Vagina (tissue), 2 donors: ENCODE results near the gene NRL. TPM values are rescaled to one million over a fixed set of nuclear protein-coding genes. Genes with fewer than 3 reads are reported as not detected.

Experiments used
- DNase-seq, 2 donors: peaks; one replicate each; pipeline ENCODE4 v3.0.0-alpha.2; 2017; ENCODE audit errors: extremely low spot score in 2 of 2
- H3K27ac ChIP-seq: fragments of 200-600 bp; sonication (generic); one replicate; pipeline ENCODE4 v1.5.1; 2019
- H3K27me3 ChIP-seq: fragments of 200-600 bp; sonication (generic); one replicate; pipeline ENCODE4 v1.5.1; 2019
- H3K36me3 ChIP-seq, 2 donors: fragments of 200-600 bp; sonication (generic); one replicate each; pipeline ENCODE4 v1.5.1; 2017 to 2019
- H3K4me1 ChIP-seq: fragments of 200-600 bp; sonication (generic); one replicate; pipeline ENCODE4 v1.5.1; 2019
- H3K4me3 ChIP-seq, 2 donors: fragments of 200-600 bp; sonication (generic); 1 replicate in 1 of 2; 2 replicates in 1 of 2; pipeline ENCODE4 v1.5.1; 2016 to 2019
- H3K9me3 ChIP-seq: fragments of 200-600 bp; sonication (generic); one replicate; pipeline ENCODE4 v1.5.1; 2019
- POLR2A ChIP-seq, 2 donors: fragments of 450-650 bp; IDR thresholded peaks; one replicate each; pipeline ENCODE4 v1.6.1; 2017; ENCODE audit warnings: antibody characterized with exemption in 2 of 2, mild to moderate bottlenecking in 2 of 2, moderate library complexity in 2 of 2
- POLR2AphosphoS5 ChIP-seq, 2 donors: sonication (generic); formaldehyde crosslinking; IDR thresholded peaks; one replicate each; pipeline ENCODE4 v1.9.0; 2017; ENCODE audit warnings: antibody characterized with exemption in 2 of 2, mild to moderate bottlenecking in 2 of 2, low read depth in 1 of 2; ENCODE audit not compliant: insufficient read depth in 1 of 2
- intact Hi-C: fragments of 100-400 bp; cut with DNase I; formaldehyde crosslinking; loops from one replicate; pipeline ENCODE4 v1.15.1; 2023
- total RNA-seq: library from RNA; depleted of rRNA; stranded (reverse); fragments of >200 nt; gene quantifications from one replicate; pipeline ENCODE4 v1.2.3, GENCODE V29; 2016
- TF ChIP-seq, protein P1 (sequence below), 3 experiments: fragments of 450-650 bp in 2 of 3; fragments of 200-600 bp in 1 of 3; sonication (generic) in 1 of 3; IDR thresholded peaks; one replicate each; pipeline ENCODE4 v1.5.1; 2017 to 2019; ENCODE audit warnings: antibody characterized with exemption in 3 of 3, mild to moderate bottlenecking in 2 of 3, moderate library complexity in 2 of 3

NRL gene
- total RNA-seq, 1 donor from 2014 or later = 1.2 TPM

DNA sequence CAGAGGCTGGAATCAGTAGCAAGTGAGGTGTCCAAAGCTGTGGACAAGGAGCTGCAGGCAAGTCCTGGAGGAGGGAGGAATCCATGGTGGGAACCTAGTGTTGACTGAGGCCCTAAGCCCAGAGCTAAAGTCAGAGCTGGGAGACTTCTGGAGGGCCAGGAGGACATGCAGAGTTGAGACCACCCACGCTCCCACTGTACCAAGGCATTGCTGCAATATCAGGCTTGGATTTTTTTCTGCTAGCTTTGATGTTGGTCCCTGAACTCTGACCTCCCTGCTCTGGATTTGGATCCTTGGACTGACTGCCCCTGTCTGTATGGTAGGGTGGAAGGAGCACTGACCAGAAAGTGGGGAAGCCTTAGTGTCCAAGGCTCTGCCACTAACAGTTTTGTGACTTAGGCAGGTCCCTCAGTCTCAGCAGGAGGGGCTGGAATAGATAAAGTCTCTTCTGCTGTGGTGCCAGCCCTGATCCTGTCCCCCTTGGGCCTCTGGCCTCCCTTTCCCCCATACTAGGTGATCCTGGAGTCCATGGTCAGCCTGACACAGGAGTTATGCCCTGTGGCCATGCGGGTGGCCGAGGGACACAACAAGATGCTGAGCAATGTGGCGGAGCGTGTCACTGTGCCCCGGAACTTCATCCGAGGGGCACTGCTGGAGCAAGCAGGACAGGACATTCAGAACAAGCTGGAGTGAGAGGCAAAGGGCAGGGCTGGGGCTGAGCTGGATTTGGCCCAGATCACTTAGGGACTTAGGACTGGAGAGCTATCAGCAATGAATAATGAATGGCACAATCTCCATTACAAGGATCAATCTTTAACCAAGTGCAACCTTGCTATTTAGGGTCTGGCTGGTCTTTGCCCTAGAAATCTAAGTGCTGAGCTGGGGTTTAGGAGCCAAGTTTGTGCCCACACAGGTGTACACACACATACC lies 53.5 kb downstream of the NRL start:
- intact Hi-C loops = no loop called here
- DNase-seq = no peak
- TF ChIP-seq POLR2A (IDR thresholded peaks at IDR 0.05) (no peak), POLR2AphosphoS5 (IDR thresholded peaks at IDR 0.05; ENCODE audit: insufficient read depth in 1 of 2, low read depth in 1 of 2) (no peak)
- TF ChIP-seq, protein P1, sequence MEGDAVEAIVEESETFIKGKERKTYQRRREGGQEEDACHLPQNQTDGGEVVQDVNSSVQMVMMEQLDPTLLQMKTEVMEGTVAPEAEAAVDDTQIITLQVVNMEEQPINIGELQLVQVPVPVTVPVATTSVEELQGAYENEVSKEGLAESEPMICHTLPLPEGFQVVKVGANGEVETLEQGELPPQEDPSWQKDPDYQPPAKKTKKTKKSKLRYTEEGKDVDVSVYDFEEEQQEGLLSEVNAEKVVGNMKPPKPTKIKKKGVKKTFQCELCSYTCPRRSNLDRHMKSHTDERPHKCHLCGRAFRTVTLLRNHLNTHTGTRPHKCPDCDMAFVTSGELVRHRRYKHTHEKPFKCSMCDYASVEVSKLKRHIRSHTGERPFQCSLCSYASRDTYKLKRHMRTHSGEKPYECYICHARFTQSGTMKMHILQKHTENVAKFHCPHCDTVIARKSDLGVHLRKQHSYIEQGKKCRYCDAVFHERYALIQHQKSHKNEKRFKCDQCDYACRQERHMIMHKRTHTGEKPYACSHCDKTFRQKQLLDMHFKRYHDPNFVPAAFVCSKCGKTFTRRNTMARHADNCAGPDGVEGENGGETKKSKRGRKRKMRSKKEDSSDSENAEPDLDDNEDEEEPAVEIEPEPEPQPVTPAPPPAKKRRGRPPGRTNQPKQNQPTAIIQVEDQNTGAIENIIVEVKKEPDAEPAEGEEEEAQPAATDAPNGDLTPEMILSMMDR (IDR thresholded peaks at IDR 0.05) = no peak
- Histone ChIP-seq H3K36me3 (no peaks in the 10 kb centered on the region), H3K4me1 (no peaks in the 10 kb centered on the region), H3K27me3 (no peaks in the 10 kb centered on the region), H3K27ac (no peak overlapping the region), H3K4me3 (no peak overlapping the region), H3K9me3 (no peaks in the 10 kb centered on the region)

DNA sequence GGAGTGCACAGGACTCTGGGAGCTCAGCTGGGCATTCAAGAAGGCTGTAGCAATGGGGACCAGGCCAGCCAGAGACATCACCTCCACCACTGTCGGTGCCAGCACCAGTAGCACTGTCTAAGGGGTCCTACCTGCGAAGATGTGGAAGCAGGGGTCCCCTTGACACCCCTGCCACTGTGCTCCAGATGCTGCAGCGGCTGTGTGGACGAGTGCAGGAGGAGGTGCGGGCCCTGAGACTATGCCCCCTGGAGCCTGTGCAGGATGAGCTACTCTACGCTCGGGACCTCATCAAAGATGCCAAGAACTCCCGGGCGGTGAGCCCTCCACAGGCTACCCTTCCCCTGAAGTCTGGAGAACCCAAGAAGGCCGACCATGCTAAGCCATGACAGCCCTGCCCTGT lies 54.3 kb downstream of the NRL start:
- Histone ChIP-seq H3K9me3 (no peaks in the 10 kb centered on the region), H3K27me3 (no peaks in the 10 kb centered on the region), H3K36me3 (no peaks in the 10 kb centered on the region), H3K27ac (no peak overlapping the region), H3K4me1 (no peaks in the 10 kb centered on the region), H3K4me3 (no peak overlapping the region)
- intact Hi-C loops = no loop called here
- DNase-seq = no peak
- TF ChIP-seq POLR2A (IDR thresholded peaks at IDR 0.05) = no peak
- TF ChIP-seq POLR2AphosphoS5 (IDR thresholded peaks at IDR 0.05; ENCODE audit: insufficient read depth in 1 of 2, low read depth in 1 of 2) = no peak
- TF ChIP-seq, protein P1 (IDR thresholded peaks at IDR 0.05) = no peak

GRCh38 chr14:24059841-24060388 lies 54.8 kb downstream of the NRL start:
- Histone ChIP-seq H3K27me3 (no peaks in the 10 kb centered on the region), H3K4me1 (no peaks in the 10 kb centered on the region), H3K4me3 (no peak overlapping the region), H3K36me3 (no peaks in the 10 kb centered on the region), H3K27ac (no peak overlapping the region), H3K9me3 (no peaks in the 10 kb centered on the region)
- TF ChIP-seq POLR2AphosphoS5 (IDR thresholded peaks at IDR 0.05; ENCODE audit: insufficient read depth in 1 of 2, low read depth in 1 of 2) = no peak
- TF ChIP-seq POLR2A (IDR thresholded peaks at IDR 0.05) = no peak
- TF ChIP-seq, protein P1 (IDR thresholded peaks at IDR 0.05) = no peak
- intact Hi-C loops = loop anchor here (5.0 kb wide), 1 partner anchor 42 kb away; no protein-coding TSS in a partner anchor
- DNase-seq = no peak

GRCh38 chr14:24058951-24059475 lies 55.7 kb downstream of the NRL start:
- no peaks in the 10 kb centered on the region for H3K9me3 ChIP-seq
- H3K27me3 ChIP-seq = no peaks in the 10 kb centered on the region
- no peak overlapping the region for H3K27ac ChIP-seq
- TF ChIP-seq POLR2A (IDR thresholded peaks at IDR 0.05) = no peak
- TF ChIP-seq, protein P1 (IDR thresholded peaks at IDR 0.05) = no peak
- TF ChIP-seq POLR2AphosphoS5 (IDR thresholded peaks at IDR 0.05; ENCODE audit: insufficient read depth in 1 of 2, low read depth in 1 of 2) = no peak
- no peaks in the 10 kb centered on the region for H3K36me3 ChIP-seq
- no peak overlapping the region for H3K4me3 ChIP-seq
- intact Hi-C loops = loop anchor here (5.0 kb wide), 1 partner anchor 43 kb away; no protein-coding TSS in a partner anchor
- DNase-seq = no peak
- H3K4me1 ChIP-seq = no peaks in the 10 kb centered on the region
